PFSK-1 (cell line): ENCODE data around the gene CFAP251.

Experiments
- POLR2AphosphoS5 ChIP-seq: IDR thresholded peaks from 2 replicates; pipeline ENCODE4 v1.6.1; 2012; ENCODE audit warnings: low read depth, mild to moderate bottlenecking, control low read depth, low read length, moderate library complexity
- TAF1 ChIP-seq: IDR thresholded peaks from 2 replicates; pipeline ENCODE4 v1.6.1; 2012; ENCODE audit warnings: low read length, control low read depth, borderline replicate concordance; ENCODE audit not compliant: insufficient read depth
- TF ChIP-seq, protein P1 (sequence below), 2 experiments: IDR thresholded peaks; 2 replicates each; pipeline versions ENCODE4 v1.6.1 to v1.8.0; 2011 to 2012; ENCODE audit warnings: low read depth in 2 of 2, low read length in 2 of 2, control low read depth in 1 of 2, inconsistent platforms in 1 of 2, mild to moderate bottlenecking in 1 of 2, moderate library complexity in 1 of 2; ENCODE audit not compliant: insufficient read depth in 1 of 2

DNA sequence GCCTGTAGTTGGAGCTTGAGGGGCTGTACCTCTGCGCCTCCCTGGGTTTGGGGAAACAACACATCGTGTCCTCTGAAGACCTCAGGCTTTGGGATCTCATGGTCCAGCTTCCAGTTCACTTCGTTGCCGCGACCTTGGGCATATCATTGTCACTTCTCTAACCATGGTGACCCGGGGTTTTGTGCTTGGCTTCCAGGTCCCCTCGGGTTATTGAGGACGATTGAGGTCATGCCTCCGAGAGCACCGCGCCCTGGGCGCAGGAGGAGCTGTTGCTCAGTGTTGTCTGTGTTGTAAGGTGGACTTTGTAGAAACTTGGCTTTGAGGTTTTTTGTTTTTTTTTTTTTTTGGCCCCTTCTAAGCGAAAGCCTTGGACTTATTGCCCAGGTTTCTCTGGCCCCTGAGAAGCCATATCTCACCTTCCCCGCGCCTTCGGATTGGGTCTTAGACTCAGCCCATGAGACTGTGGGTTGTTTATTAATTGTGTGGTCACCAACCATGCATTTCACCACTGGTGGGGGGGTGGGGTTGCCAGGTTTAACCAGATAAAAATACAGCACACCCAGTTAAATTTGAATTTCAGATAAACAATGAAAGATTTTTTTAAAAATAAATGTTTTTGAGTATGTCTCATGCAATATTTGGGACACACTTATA lies 105.9 kb downstream of the CFAP251 start:
- TF ChIP-seq TAF1, result no peak
- no peak for TF ChIP-seq POLR2AphosphoS5
- TF ChIP-seq, protein P1, sequence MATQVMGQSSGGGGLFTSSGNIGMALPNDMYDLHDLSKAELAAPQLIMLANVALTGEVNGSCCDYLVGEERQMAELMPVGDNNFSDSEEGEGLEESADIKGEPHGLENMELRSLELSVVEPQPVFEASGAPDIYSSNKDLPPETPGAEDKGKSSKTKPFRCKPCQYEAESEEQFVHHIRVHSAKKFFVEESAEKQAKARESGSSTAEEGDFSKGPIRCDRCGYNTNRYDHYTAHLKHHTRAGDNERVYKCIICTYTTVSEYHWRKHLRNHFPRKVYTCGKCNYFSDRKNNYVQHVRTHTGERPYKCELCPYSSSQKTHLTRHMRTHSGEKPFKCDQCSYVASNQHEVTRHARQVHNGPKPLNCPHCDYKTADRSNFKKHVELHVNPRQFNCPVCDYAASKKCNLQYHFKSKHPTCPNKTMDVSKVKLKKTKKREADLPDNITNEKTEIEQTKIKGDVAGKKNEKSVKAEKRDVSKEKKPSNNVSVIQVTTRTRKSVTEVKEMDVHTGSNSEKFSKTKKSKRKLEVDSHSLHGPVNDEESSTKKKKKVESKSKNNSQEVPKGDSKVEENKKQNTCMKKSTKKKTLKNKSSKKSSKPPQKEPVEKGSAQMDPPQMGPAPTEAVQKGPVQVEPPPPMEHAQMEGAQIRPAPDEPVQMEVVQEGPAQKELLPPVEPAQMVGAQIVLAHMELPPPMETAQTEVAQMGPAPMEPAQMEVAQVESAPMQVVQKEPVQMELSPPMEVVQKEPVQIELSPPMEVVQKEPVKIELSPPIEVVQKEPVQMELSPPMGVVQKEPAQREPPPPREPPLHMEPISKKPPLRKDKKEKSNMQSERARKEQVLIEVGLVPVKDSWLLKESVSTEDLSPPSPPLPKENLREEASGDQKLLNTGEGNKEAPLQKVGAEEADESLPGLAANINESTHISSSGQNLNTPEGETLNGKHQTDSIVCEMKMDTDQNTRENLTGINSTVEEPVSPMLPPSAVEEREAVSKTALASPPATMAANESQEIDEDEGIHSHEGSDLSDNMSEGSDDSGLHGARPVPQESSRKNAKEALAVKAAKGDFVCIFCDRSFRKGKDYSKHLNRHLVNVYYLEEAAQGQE (IDR thresholded peaks at IDR 0.05; ENCODE audit: insufficient read depth in 1 of 2, low read depth in 2 of 2, low read length in 2 of 2), result no peak
